Adrenal gland (tissue), 12 donors: ENCODE measurements around the gene AMPH. TPM values are rescaled to one million over a fixed set of nuclear protein-coding genes. Genes with fewer than 3 reads are reported as not detected.

Experiments used
- DNase-seq, 7 donors: peaks; one replicate each; pipeline ENCODE4 v3.0.0-alpha.2; 2019 to 2020
- H3K27ac ChIP-seq, 5 donors: fragments of 200-600 bp; sonication (generic) in 4 of 5; 1 replicate in 3 of 5; 2 replicates in 2 of 5; pipeline versions ENCODE4 v1.5.1 to v1.8.0; 2016 to 2020; ENCODE audit warnings: mild to moderate bottlenecking in 1 of 5
- H3K27me3 ChIP-seq: fragments of 200-600 bp; 2 replicates; pipeline ENCODE4 v1.8.0; 2021
- H3K36me3 ChIP-seq, 2 donors: fragments of 200-600 bp; replicated peaks in 1 of 2; 1 replicate in 1 of 2; 2 replicates in 1 of 2; pipeline versions ENCODE4 v1.5.1 to v1.8.0; 2018 to 2022
- H3K4me1 ChIP-seq, 2 donors: fragments of 200-600 bp; replicated peaks in 1 of 2; 1 replicate in 1 of 2; 2 replicates in 1 of 2; pipeline versions ENCODE4 v1.5.1 to v1.8.0; 2018 to 2021
- H3K4me3 ChIP-seq, 4 donors: fragments of 200-600 bp; sonication (generic) in 3 of 4; one replicate each; pipeline ENCODE4 v1.5.1; 2016 to 2018
- H3K9me3 ChIP-seq, 3 donors: fragments of 200-600 bp; sonication (generic) in 1 of 3; replicated peaks in 1 of 3; 1 replicate in 2 of 3; 2 replicates in 1 of 3; pipeline versions ENCODE4 v1.5.1 to v1.8.0; 2016 to 2021
- CTCF ChIP-seq, 6 experiments: fragments of 450-650 bp in 4 of 6; fragments of 200-600 bp in 2 of 6; sonication (generic) in 1 of 6; IDR thresholded peaks; 1 replicate in 5 of 6; 2 replicates in 1 of 6; pipeline versions ENCODE4 v1.5.1 to v1.8.0; 2016 to 2021; ENCODE audit warnings: antibody characterized with exemption in 6 of 6, mild to moderate bottlenecking in 2 of 6, moderate library complexity in 1 of 6
- POLR2A ChIP-seq, 2 donors: fragments of 450-650 bp; IDR thresholded peaks; one replicate each; pipeline ENCODE4 v1.6.1; 2017; ENCODE audit warnings: antibody characterized with exemption in 2 of 2, mild to moderate bottlenecking in 2 of 2, moderate library complexity in 1 of 2
- WGBS, 4 donors: extraction: QIAGEN DNeasy Blood & Tissue Kit in 2 of 4; methylation state at CpG; one replicate each; pipeline versions ENCODE4 v1.1.5 to v1.1.7; 2013 to 2017; 5-methylcytosine and 5-hydroxymethylcytosine counted together
- intact Hi-C, 2 donors: fragments of 100-400 bp; cut with DNase I; formaldehyde crosslinking; loops; one replicate each; pipeline versions ENCODE4 v1.14.1 to v1.15.0; 2022 to 2023
- polyA plus RNA-seq, 3 donors: library from polyadenylated mRNA; stranded (reverse); fragments of 200-250 nt in 2 of 3; fragments of 350-450 nt in 1 of 3; fragmentation: Illumina TruSeq in 1 of 3; extraction: RNeasy Lipid Tissue Mini Kit (QIAGEN cat#74804) in 1 of 3; gene quantifications; one replicate each; pipeline ENCODE4 v1.2.3, GENCODE V29; 2013 to 2014
- total RNA-seq, 9 donors: library from RNA; depleted of rRNA in 4 of 9; stranded (reverse); fragments of >200 nt in 4 of 9; fragments of 120-200 nt in 1 of 9; fragmentation: NEBNext Ultra II Directional in 1 of 9; extraction: Animal tissue kit (Norgen Biotek cat#: 25700) in 1 of 9; gene quantifications; one replicate each; pipeline versions ENCODE4 v1.1.0 to v1.2.4, GENCODE V29; 2013 to 2023
- donor health status: healthy with polysubstance abuse.
- donor health status: Bipolar disorder and iron deficiency.
- donor health status: DM: yes; HTN: yes; CAD: no.
- donor health status: DM: no; HTN: no; CAD: no.
- donor health status: DM: no; HTN: no; CAD: no.
- donor health status: DM: yes; HTN: yes; CAD: no.

The AMPH gene
- total and polyA plus RNA-seq, 12 donors, result 0.18 to 4.4 (median 1.1) TPM; not detected in 1

- DNase-seq, result no peak
- intact Hi-C loops, result no loop called here
- H3K4me3 ChIP-seq, result no peak overlapping the region
- H3K27ac ChIP-seq, result no peak overlapping the region
- H3K36me3 ChIP-seq, result no peaks in the 10 kb centered on the region
- H3K27me3 ChIP-seq, result peaks cover 7% of the 10 kb centered on the region
- TF ChIP-seq POLR2A (IDR thresholded peaks at IDR 0.05), result no peak
- TF ChIP-seq CTCF (IDR thresholded peaks at IDR 0.05), result no peak
- H3K9me3 ChIP-seq, result no peaks in the 10 kb centered on the region
- H3K4me1 ChIP-seq, result peaks cover 0 to 6% of the 10 kb centered on the region in 2 donors
Measured at GRCh38 chr7:38625866-38626265, 5.3 kb downstream of the AMPH start.

DNA sequence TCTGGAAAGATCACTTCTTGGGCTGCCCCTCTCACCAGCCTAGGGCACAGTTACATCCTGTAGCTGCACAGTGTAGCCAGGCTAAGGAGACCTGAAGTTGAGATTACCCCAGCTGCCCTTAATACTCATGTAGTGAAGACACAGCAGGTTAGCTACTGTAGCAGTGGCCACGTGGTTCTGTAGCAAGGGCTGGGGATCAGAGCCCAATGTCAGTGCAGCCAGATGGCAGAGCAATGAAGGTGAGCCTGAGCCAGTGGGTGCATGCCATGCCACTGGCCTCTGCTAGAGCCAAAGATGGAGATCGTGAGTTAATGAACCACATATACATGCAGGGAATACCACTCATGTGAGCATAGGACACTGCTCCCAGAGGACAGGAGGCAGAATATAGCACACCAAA, 15.5 kb downstream of the AMPH start:
- 31 to 70% (median 63%) methylated on average over 2 of the region's 2 CpGs for WGBS, 4 donors
- Histone ChIP-seq H3K36me3 (no peaks in the 10 kb centered on the region), H3K4me1 (no peaks in the 10 kb centered on the region), H3K27me3 (no peaks in the 10 kb centered on the region), H3K9me3 (no peaks in the 10 kb centered on the region), H3K4me3 (no peak overlapping the region), H3K27ac (no peak overlapping the region)
- no peak for TF ChIP-seq POLR2A (IDR thresholded peaks at IDR 0.05)
- TF ChIP-seq CTCF (IDR thresholded peaks at IDR 0.05), result no peak
- intact Hi-C loops, result no loop called here
- DNase-seq, result no peak

DNA sequence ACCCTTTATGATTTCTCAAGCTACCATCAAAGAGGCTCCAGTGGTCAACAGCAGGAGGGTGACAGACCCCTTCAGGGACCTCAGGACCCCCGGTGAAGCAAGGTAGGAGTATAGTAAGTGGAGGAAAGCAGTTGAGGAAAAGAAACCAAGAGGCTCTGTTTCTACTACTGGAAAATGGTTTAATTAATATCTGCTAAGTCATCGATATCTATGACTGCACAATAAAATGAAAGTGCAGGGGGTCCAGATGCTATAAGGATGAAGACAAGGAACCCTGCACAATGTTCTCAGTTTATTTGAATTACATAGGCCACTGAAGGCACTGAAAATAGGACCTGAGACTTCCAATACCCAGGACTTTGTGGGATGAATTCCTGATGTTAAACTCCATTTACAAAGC, 23.7 kb downstream of the AMPH start:
- no peak overlapping the region for H3K4me3 ChIP-seq
- no peaks in the 10 kb centered on the region for H3K36me3 ChIP-seq
- 79 to 94% (median 90%) methylated on average over 2 of the region's 2 CpGs for WGBS, 4 donors
- H3K27ac ChIP-seq, result no peak overlapping the region
- TF ChIP-seq POLR2A (IDR thresholded peaks at IDR 0.05), result no peak
- TF ChIP-seq CTCF (IDR thresholded peaks at IDR 0.05), result no peak
- H3K27me3 ChIP-seq, result no peaks in the 10 kb centered on the region
- intact Hi-C loops, result no loop called here
- H3K4me1 ChIP-seq, result no peaks in the 10 kb centered on the region
- H3K9me3 ChIP-seq, result no peaks in the 10 kb centered on the region
- DNase-seq, result no peak

DNA sequence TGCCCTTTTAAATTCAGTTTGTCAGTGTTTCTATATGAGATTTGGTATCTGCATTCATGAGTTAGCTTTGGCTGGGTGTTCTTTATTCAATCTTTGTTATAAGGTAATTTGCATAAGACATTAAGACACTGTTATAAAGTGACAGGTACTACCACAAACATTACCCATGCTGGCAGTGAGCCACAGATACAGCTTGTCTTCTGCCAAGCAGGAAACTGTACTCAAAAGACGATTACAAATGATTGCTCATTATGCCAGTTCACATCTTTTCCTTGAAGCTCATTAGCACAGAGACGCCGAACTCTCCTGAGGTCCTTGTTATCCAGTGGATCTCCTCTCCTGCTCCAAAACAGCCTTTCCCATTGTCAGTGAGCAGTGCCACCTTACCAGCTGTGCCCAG, 30.4 kb downstream of the AMPH start:
- Histone ChIP-seq H3K36me3 (no peaks in the 10 kb centered on the region), H3K4me3 (no peak overlapping the region), H3K9me3 (no peaks in the 10 kb centered on the region), H3K27me3 (no peaks in the 10 kb centered on the region), H3K4me1 (no peaks in the 10 kb centered on the region), H3K27ac (no peak overlapping the region)
- TF ChIP-seq CTCF (IDR thresholded peaks at IDR 0.05), result no peak
- no peak for TF ChIP-seq POLR2A (IDR thresholded peaks at IDR 0.05)
- no peak for DNase-seq
- WGBS, 4 donors, result 67 to 85% (median 73%) methylated on average over 3 of the region's 3 CpGs
- intact Hi-C loops, result no loop called here
